Stimulated activated effector memory CD8-positive, alpha-beta T cell treated with anti-CD3 and anti-CD28 coated beads, Interleukin-12 subunit alpha, Interleukin-12 subunit beta, amount 100 ng/mL, for 72 hours (primary cell): ENCODE measurements around the gene EFL1.
A peak's percentile ranks its signal among the peaks of the same experiment; 100 is the strongest.
"Not testable (repeated sequence)": the region's sequence is repeated elsewhere in the genome, so short reads cannot be mapped to it uniquely, and the experiment has no call there.

ENCODE experiments used
- ATAC-seq: fragments of 150-1000 bp; cut with Tn5 transposase; 2 replicates; pipeline ENCODE4 v1.10.0; 2021
- DNase-seq, 2 donors: peaks; one replicate each; pipeline ENCODE4 v3.0.0; 2021 to 2022; ENCODE audit warnings: low spot score in 2 of 2
- H3K27ac Mint-ChIP-seq: one replicate; pipeline ENCODE4 v1.8.0; 2022; ENCODE audit warnings: mild to moderate bottlenecking, mixed read lengths
- H3K36me3 Mint-ChIP-seq: one replicate; pipeline ENCODE4 v1.8.0; 2022; ENCODE audit warnings: mild to moderate bottlenecking, mixed read lengths
- H3K4me1 Mint-ChIP-seq: one replicate; pipeline ENCODE4 v1.8.0; 2022; ENCODE audit warnings: mixed read lengths
- H3K4me3 Mint-ChIP-seq: one replicate; pipeline ENCODE4 v1.8.0; 2022; ENCODE audit warnings: mild to moderate bottlenecking, mixed read lengths
- H3K9me3 Mint-ChIP-seq: one replicate; pipeline ENCODE4 v1.8.0; 2022; ENCODE audit warnings: mixed read lengths

The EFL1 gene

GRCh38 chr15:82294061-82294690 is 31.6 kb upstream of the EFL1 start:
- Mint-ChIP-seq H3K9me3 (peaks cover 2% of the 10 kb centered on the region), H3K4me1 (peaks cover 17% of the 10 kb centered on the region), H3K36me3 (no peaks in the 10 kb centered on the region), H3K27ac (no peak overlapping the region), H3K4me3 (no peak overlapping the region)
- ATAC-seq (no peak), DNase-seq (no peak)

- Mint-ChIP-seq H3K9me3 (peaks cover 5% of the 10 kb centered on the region), H3K36me3 (no peaks in the 10 kb centered on the region), H3K4me3 (no peak overlapping the region), H3K27ac (no peak overlapping the region), H3K4me1 (peaks cover 11% of the 10 kb centered on the region)
- ATAC-seq: no peak
- DNase-seq: no peak
Observed at GRCh38 chr15:82292271-82292670, 29.7 kb upstream of the EFL1 start.

GRCh38 chr15:82288202-82288601 is 25.7 kb upstream of the EFL1 start:
- not testable (repeated sequence) for H3K27ac Mint-ChIP-seq, DNase-seq, H3K4me3 Mint-ChIP-seq, ATAC-seq, H3K9me3 Mint-ChIP-seq, H3K36me3 Mint-ChIP-seq
- peaks cover 20% of the 10 kb centered on the region for H3K4me1 Mint-ChIP-seq

GRCh38 chr15:82286475-82286874 is 23.9 kb upstream of the EFL1 start:
- DNase-seq, H3K9me3 Mint-ChIP-seq, H3K36me3 Mint-ChIP-seq: not testable (repeated sequence)
- Mint-ChIP-seq H3K4me3 (peak overlapping the region; percentile 30), H3K4me1 (peaks cover 14% of the 10 kb centered on the region), H3K27ac (peak overlapping the region; percentile 63)
- ATAC-seq: peak; percentile 86

GRCh38 chr15:82284381-82284780 is 21.8 kb upstream of the EFL1 start:
- not testable (repeated sequence) for H3K9me3 Mint-ChIP-seq, H3K36me3 Mint-ChIP-seq, H3K4me3 Mint-ChIP-seq, DNase-seq, ATAC-seq, H3K27ac Mint-ChIP-seq
- H3K4me1 Mint-ChIP-seq: peaks cover 14% of the 10 kb centered on the region

GRCh38 chr15:82282386-82282785 is 19.9 kb upstream of the EFL1 start:
- peaks cover 11% of the 10 kb centered on the region for H3K4me1 Mint-ChIP-seq
- not testable (repeated sequence) for ATAC-seq, H3K36me3 Mint-ChIP-seq, H3K27ac Mint-ChIP-seq, DNase-seq, H3K9me3 Mint-ChIP-seq, H3K4me3 Mint-ChIP-seq

- DNase-seq, H3K9me3 Mint-ChIP-seq, H3K36me3 Mint-ChIP-seq, H3K4me3 Mint-ChIP-seq, H3K4me1 Mint-ChIP-seq, H3K27ac Mint-ChIP-seq, ATAC-seq: not testable (repeated sequence)
Observed at GRCh38 chr15:82281276-82281675, 18.7 kb upstream of the EFL1 start.

GRCh38 chr15:82275410-82275809 is 12.9 kb upstream of the EFL1 start:
- ATAC-seq (no peak), DNase-seq (no peak)
- Mint-ChIP-seq H3K27ac (no peak overlapping the region), H3K9me3 (no peaks in the 10 kb centered on the region), H3K4me1 (no peaks in the 10 kb centered on the region), H3K4me3 (no peak overlapping the region), H3K36me3 (no peaks in the 10 kb centered on the region)

- H3K4me3 Mint-ChIP-seq: no peak overlapping the region
- H3K9me3 Mint-ChIP-seq: no peaks in the 10 kb centered on the region
Observed at GRCh38 chr15:82272154-82272553, 9.6 kb upstream of the EFL1 start.

GRCh38 chr15:82268454-82268853 is 5.9 kb upstream of the EFL1 start:
- not testable (repeated sequence) for DNase-seq, ATAC-seq, H3K9me3 Mint-ChIP-seq, H3K27ac Mint-ChIP-seq, H3K4me3 Mint-ChIP-seq, H3K4me1 Mint-ChIP-seq, H3K36me3 Mint-ChIP-seq

More at GRCh38 chr15:82272154-82272553, 9.6 kb upstream of the EFL1 start:
- Mint-ChIP-seq H3K4me1 (no peaks in the 10 kb centered on the region), H3K27ac (no peak overlapping the region), H3K36me3 (no peaks in the 10 kb centered on the region)
- DNase-seq (no peak), ATAC-seq (no peak)

GRCh38 chr15:82267137-82267536 is 4.6 kb upstream of the EFL1 start:
- not testable (repeated sequence) for H3K4me1 Mint-ChIP-seq, ATAC-seq, H3K36me3 Mint-ChIP-seq

GRCh38 chr15:82263350-82263749 is 816 bp upstream of the EFL1 start:
- no peak for DNase-seq
- Mint-ChIP-seq H3K4me1 (peaks cover 23% of the 10 kb centered on the region), H3K36me3 (peaks cover 20% of the 10 kb centered on the region), H3K9me3 (no peaks in the 10 kb centered on the region), H3K4me3 (peak overlapping the region; percentile 89), H3K27ac (no peak overlapping the region)
- no peak for ATAC-seq

More at GRCh38 chr15:82267137-82267536, 4.6 kb upstream of the EFL1 start:
- H3K9me3 Mint-ChIP-seq, DNase-seq, H3K27ac Mint-ChIP-seq, H3K4me3 Mint-ChIP-seq: not testable (repeated sequence)

- not testable (repeated sequence) for H3K9me3 Mint-ChIP-seq
- ATAC-seq (peak; percentile 74), DNase-seq (peak; percentile 22 to 68)
- H3K4me3 Mint-ChIP-seq: peak overlapping the region; percentile 89
- H3K36me3 Mint-ChIP-seq: peaks cover 36% of the 10 kb centered on the region
- peaks cover 23% of the 10 kb centered on the region for H3K4me1 Mint-ChIP-seq
- H3K27ac Mint-ChIP-seq: peak overlapping the region; percentile 92
Observed at GRCh38 chr15:82261566-82262421, 740 bp downstream of the EFL1 start.

- H3K9me3 Mint-ChIP-seq, H3K4me3 Mint-ChIP-seq, H3K27ac Mint-ChIP-seq, DNase-seq: not testable (repeated sequence)
- peaks cover 29% of the 10 kb centered on the region for H3K36me3 Mint-ChIP-seq
- peak; percentile 44 for ATAC-seq
- H3K4me1 Mint-ChIP-seq: peaks cover 13% of the 10 kb centered on the region
Observed at GRCh38 chr15:82248261-82248660, 14.3 kb downstream of the EFL1 start.

GRCh38 chr15:82245956-82246355 is 16.6 kb downstream of the EFL1 start:
- not testable (repeated sequence) for H3K9me3 Mint-ChIP-seq, DNase-seq, H3K4me3 Mint-ChIP-seq
- Mint-ChIP-seq H3K4me1 (peaks cover 13% of the 10 kb centered on the region), H3K36me3 (peaks cover 14% of the 10 kb centered on the region), H3K27ac (peak overlapping the region; percentile 2)
- ATAC-seq: peak; percentile 45

GRCh38 chr15:82243644-82244043 is 18.9 kb downstream of the EFL1 start:
- Mint-ChIP-seq H3K4me1 (peaks cover 13% of the 10 kb centered on the region), H3K36me3 (peaks cover 37% of the 10 kb centered on the region)
- H3K9me3 Mint-ChIP-seq, H3K27ac Mint-ChIP-seq, DNase-seq, H3K4me3 Mint-ChIP-seq, ATAC-seq: not testable (repeated sequence)
